SKM-1 (cell line): Measurements from ENCODE around the gene WDR83.
"Not testable (repeated sequence)": the region's sequence is repeated elsewhere in the genome, so short reads cannot be mapped to it uniquely, and the experiment has no call there.

ENCODE experiments used
- DNase-seq: peaks from one replicate; lab custom pipeline; 2025; ENCODE audit not compliant: unreplicated experiment; lab: John Stamatoyannopoulos, UW

WDR83 gene

DNA sequence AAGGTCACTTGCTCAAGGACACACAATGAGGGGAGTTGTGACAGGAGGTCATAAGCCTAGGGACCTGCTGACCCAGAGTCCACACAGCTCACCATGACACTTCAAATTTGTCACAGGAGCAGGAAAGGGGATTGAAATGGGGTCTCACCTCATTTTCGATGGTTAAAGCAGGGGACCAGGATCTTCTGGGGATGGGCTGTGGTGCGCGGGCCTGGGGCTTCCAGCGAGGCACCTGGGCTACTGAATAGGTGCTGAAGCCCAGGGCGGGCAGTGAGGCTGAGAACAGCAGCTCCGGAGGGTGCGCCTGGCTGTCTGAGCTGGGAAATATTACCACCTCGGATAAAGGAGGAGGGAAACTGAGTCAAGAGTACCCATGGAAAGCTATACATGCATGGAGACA lies 11.1 kb upstream of the WDR83 start:
- DNase-seq, result no peak

DNA sequence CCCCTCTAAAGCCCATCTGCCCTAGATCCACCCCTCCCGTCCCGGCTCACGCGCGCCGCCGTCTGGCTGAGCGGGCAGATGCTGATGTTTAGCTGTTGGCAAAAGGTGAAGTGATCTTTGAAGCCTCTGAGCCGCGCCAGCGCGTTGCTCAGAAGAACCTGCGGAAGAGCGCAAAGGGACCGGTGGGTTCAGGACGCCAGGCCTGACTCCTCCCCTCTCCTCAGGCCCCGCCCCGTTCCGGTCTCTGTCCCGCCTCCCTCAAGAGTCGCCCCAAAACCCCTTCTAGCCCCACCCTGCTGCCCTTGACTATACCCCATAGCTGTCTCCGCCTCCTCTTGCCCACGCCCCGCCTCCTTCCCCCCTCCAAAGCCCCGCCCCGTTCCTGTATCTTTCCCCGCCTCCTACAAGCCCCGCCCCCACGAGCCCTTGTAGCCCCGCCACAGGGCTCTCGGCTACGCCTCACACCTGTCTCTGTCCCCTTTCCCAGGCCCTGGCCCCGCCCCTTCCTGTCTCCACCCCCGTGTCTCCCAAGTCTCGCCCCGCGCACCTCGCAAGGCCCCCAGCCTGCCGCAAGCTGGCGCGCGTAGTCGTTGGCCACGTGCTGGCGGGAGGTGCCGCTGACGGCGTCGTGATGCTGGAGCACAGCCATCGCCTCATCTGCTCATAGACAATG lies 9.6 kb upstream of the WDR83 start:
- DNase-seq, result no peak

GRCh38 chr19:12657966-12658365 lies 8.6 kb upstream of the WDR83 start:
- no peak for DNase-seq

GRCh38 chr19:12660980-12661379 lies 5.6 kb upstream of the WDR83 start:
- no peak for DNase-seq

DNA sequence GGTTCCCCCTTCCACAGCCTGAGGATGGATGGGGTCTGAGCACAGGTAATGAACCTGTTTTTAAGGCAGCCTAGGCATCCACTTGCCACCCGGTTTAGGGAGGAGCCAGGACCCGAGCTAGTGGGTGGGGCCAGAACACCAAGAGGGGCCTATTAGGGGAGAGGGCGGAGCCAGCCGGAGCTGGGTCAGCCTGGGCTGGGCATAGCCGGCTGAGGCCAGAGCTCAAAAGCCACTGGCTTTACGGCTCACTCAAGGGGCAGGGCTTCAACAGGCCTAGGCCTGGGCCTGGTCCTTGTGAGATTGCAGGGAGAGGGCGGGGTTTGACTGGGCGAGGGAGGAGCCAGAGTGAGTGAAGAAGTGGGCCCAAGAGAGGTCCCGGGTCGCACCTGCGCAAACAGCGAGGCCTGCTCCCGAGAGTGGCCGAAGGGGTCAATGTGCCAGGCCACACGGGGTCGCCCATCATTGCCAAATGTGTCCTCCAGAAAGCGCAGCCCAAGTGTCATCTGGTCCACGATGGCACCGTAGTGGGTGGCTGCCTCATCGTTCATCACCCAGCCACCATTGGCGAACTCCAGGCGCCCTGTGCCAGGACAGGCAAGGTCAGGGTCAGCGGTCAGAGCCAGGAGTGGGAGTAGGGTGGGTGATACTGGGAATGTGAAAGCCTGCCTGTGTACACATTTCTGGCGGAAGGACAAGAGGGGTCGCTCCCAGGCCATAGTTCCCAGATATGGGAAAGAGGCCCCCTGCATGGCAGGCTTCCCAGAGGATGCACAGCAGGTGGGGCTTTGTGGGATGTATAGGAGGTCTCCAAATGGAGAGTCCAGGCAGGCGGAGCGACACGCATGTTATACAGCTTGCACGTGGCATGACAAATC lies 2.0 kb upstream of the WDR83 start:
- no peak for DNase-seq

DNA sequence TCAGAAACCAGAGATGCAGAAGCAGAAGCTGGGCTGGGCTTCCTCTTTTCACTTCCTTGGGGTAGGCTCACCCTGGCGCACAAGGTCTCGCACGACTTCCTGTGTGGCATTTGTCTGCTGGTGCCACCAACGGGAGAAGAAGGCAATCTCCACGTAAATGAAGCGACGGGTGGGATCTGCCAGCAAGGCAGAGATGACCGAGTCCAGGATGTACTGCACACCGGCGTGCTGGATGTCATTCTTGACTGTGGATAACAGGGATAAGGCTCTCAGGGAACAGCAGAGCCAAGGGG lies 1.4 kb upstream of the WDR83 start:
- peak; percentile 85 for DNase-seq

- DNase-seq, result no peak
Measured at GRCh38 chr19:12665671-12666264, 839 bp upstream of the WDR83 start.

GRCh38 chr19:12667731-12668302 lies 1.2 kb downstream of the WDR83 start:
- no peak for DNase-seq

DNA sequence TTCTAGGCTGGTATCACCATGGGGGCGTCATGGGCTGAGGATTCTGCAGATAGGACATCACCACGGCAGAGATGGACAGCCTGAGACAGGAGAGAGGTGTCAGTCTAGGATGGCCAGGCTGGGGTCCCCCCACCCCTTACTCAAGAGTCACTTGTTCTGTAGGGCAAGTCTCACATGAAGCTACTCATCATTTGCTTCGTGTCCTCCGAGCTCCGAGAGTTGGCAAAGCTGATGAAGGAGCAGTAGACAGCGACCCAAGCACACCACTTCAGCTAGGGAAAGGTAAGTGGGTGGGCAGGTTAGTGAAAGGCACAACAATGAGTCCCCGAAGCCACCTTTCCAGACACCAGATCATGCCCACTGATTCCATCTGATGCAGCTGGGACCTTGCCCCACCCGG lies 1.7 kb downstream of the WDR83 start:
- DNase-seq, result no peak

DNA sequence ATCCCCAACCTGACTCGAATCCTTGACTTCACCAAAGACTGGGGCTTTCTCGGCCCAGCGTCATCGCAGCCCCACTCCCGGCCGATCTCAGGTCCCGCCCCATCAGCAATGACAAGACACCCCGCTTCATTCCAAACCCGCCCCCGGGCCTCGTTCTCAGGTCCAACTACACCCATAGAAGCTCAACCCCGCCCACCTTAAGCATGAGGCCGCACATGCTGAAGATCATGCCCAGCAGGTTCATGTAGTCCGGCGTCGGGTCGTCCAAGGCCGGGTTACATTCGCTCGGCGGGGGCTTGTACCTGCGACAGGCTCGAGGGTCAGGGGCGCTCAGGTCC lies 2.3 kb downstream of the WDR83 start:
- DNase-seq, result no peak

- peak; percentile 83 for DNase-seq
Measured at GRCh38 chr19:12669270-12670158, 2.9 kb downstream of the WDR83 start.

DNA sequence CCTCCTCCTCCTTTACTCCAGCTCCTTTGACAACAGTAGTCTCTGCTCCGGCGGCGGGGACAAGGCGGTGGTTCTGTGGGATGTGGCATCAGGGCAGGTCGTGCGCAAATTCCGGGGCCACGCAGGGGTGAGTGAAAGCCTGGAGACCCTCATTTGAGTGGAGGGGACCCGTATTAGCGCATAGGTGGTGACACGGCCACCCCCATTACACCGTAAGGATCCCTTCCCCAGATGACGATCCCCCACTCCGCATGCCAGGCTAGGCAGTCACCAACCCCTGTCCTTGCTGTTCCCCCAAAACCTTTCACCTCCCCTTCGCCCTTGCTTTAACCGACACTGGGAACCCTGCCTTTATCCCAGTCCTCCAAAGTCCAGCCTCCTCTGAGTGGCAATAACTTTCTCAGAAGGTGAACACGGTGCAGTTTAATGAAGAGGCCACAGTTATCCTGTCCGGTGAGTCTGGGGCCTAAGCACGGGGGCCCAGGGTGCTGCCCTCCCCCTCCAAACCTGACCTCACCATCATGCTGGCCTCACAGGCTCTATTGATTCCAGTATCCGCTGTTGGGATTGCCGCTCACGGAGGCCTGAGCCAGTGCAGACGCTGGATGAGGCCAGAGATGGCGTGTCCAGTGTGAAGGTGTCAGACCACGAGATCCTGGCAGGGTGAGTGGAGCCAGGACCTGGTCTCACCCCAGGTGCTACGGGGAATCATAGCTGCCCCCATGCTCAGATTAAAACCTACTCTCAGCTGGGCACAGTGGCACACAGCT lies 3.7 kb downstream of the WDR83 start:
- no peak for DNase-seq

- no peak for DNase-seq
Measured at GRCh38 chr19:12672744-12673143, 6.1 kb downstream of the WDR83 start.

GRCh38 chr19:12675399-12675798 lies 8.8 kb downstream of the WDR83 start:
- DNase-seq, result no peak

GRCh38 chr19:12675940-12676339 lies 9.3 kb downstream of the WDR83 start:
- no peak for DNase-seq

- DNase-seq, result peak; percentile 59
Measured at GRCh38 chr19:12676384-12676792, 9.8 kb downstream of the WDR83 start.

GRCh38 chr19:12676928-12677327 lies 10.3 kb downstream of the WDR83 start:
- no peak for DNase-seq

DNA sequence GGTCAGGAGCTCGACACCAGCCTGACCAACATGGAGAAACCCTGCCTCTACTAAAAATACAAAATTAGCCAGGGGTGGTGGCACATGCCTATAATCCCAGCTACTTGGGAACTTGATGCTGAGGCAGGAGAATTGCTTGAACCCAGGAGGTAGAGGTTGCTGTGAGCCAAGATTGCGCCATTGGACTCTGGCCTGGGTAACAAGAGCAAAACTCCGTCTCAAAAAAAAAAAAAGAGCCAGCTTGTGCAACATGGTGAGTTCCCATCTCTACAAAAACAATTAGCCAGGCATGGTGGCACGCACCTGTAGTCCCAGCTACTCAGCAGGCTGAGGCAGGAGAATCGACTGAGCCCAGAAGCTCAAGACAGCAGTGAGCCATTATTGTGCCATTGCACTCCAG lies 11.4 kb downstream of the WDR83 start:
- not testable (repeated sequence) for DNase-seq

- no peak for DNase-seq
Measured at GRCh38 chr19:12680034-12680433, 13.4 kb downstream of the WDR83 start.
